GM10847 (cell line): ENCODE measurements around the gene RAB22A.

Source experiments
- POLR2A ChIP-seq: IDR thresholded peaks from 2 replicates; pipeline ENCODE4 v1.6.1; 2011; ENCODE audit not compliant: insufficient read length; ENCODE audit errors: extremely low read depth

RAB22A gene

DNA sequence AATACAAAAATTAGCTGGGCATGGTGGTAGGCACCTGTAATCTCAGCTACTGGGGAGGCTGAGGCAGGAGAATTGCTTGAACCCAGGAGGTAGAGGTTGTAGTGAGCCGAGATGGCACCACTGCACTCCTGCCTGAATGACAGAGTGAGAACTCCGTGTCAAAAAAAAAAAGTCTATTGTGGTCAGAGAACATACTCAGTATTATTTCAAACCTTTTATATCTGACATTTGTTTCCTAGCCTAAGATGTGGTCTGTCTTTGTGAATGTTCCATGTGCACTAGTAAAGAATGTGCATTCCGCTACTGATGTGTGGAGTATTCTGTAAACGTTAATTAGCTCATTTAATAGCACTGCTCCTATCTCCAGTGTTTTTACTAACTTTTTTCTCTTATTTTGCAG lies 11.7 kb downstream of the RAB22A start:
- TF ChIP-seq POLR2A, result no peak

DNA sequence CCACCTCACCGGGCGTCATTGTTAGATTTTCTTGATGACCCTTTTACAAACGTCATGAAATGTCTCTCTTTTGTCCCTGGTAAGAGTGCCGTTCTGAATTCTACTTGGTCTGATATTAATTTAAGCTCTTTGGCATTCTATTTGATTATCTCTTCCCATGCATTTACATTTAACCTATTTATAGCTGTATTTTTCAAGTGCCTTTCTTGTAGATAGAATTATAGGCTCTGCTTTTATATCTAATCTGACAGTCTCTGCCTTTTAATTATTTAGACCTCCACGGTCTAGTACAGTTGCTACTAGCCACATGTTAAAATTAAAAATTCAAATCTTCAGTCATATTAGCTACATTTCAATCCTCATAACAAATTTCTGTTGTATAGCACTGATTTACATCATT lies 12.6 kb downstream of the RAB22A start:
- no peak for TF ChIP-seq POLR2A

DNA sequence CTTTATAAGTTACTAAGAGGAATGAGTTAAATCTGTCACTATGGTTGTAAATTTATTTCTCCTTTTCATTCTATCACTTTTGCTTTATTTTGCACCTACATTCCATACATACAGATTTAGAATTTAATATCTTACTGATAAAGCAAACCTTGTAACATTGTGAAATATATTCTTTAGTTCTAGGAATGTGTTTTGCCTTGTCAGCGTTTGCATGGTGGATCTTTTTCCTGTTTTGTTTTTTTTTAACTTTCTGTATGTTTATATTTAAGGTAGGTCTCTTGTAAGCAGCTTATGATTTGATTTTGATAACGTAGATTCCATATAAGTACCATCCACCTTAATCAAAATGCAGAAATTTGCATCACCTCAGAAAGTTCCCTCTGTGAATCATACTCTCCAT lies 16.4 kb downstream of the RAB22A start:
- no peak for TF ChIP-seq POLR2A

DNA sequence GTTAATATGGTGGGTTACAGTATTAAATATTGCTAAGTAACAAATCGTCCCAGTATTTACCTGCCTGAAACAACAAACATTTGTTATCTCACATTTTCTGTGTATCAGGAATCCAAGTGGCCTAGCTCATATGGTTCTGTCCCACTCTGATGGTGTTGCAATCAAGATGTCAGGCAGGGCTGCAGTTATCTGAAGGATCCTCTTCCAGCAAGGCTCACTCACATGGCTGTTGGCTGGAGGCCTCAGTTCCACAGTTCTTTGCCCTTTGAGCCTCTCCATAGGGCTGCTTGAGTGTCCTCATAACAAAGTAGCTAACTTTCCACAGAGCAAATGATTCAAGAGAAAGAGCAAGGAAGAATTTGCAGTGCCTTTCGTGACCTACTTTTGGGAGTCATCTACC lies 17.7 kb downstream of the RAB22A start:
- no peak for TF ChIP-seq POLR2A

DNA sequence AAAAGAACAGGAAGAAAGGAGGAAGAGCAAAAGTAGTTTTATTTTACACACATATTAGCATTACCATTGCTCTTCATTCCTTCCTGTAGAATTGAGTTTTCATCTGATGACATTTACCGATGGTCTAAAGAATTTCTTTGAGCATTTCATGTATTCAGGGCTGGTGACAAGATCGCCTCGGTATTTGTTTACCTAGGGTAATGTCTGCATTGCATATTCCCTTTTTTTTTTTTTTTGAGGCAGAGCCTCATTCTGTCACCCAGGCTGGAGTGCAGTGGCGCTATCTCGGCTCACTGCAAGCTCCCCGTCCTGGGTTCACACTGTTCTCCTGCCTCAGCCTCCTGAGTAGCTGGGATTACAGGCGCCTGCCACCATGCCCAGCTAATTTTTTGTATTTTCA lies 19.3 kb downstream of the RAB22A start:
- no peak for TF ChIP-seq POLR2A

DNA sequence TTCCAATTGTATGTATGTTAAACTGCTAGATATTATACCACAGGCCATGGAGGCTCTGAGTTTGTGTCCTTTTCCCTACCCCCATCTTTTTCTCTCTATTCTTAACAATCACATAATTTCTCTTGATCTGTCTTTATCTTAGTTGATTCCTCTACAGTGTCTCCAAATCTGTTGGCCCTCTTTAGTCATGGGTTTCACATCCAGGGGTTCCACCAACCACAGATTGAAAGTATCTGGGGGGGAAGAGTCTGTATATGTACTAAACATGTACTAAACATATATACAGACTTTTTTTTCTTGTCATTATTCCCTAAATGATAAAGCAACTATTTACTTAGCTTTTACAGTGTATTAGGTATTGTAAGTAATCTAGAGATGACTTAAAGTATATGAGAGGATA lies 20.2 kb downstream of the RAB22A start:
- TF ChIP-seq POLR2A, result no peak

DNA sequence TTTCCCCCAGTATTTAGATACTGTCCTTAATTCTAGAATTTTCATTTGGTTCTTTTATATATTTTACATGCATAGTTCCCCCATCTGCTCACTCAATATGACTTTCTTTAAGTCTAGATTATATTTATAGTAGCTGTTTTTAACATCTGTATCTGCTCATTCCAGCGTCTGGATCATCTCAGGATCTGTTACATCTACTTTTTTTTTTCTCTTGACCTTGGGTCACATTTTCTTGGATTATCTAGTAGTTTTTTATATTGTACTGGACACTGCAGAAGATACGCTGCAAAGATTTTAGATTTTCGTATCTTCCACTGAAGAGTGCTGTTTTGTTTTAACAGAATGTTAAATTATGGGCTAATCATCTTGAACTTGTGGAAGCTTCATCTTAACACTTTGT lies 20.7 kb downstream of the RAB22A start:
- no peak for TF ChIP-seq POLR2A

DNA sequence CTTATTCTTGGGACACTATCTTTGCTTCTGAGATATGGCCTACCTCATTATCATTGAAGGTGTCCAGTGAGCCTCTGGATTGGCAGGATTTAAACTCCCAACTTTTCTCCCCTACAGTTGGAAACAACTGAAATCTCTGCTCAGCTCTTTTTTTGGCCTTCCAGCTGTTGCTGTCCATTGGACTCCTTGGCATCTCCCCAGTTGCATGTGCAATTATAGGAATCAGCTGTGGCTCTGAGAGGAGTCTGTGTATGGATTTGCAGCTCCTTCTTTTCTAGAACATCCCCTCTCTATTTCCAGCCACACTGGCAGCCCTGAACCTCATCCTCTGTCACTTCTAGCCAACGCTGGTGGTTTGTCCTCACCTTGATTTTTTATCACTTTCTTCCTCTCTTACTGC lies 21.2 kb downstream of the RAB22A start:
- no peak for TF ChIP-seq POLR2A

DNA sequence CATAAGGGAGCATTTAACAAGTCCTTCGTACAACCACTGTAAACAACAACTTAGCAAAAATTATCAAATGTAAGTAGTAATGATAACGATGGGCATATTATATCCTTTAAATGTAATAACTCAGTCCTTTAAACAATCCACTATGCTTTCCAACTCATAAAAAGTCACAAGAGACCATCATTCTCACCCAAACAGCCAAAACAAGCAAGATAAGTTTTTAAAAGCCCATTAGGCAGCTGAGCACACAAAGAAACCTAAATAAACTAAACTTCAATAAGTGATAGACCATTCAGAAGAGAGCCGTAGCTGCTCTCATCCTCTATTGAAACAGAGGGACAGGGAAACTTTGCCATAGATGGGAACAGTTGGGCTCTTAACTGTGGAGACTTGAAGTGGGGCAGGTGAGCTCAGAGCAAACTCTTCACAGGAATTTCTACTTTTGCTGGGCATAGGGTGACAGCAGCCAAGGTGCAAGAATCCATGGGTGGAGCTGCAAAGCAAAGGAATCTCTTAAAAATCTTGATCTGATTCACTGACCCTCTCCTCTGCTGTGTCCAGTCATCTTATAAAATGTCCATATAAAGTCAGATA lies 22.5 kb downstream of the RAB22A start:
- TF ChIP-seq POLR2A, result no peak

DNA sequence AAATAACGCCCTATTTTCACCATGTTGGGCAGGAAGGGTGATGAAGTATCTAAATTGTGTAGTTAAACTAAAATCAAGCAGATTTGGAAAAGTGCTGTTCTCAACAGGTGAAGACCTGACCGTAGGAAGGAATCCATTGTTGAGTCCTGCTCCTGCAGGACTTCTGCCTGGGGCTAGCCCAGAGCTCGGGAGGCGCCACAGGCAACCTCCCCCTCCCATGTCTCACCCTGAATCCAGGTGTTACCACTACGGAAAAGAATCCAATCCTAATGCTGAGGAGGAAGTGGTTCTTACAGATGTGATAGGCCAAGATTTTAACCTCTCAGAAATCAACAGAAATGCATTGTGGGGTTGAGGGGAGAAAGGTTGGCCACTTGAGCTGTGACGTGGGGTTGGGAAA lies 30.2 kb downstream of the RAB22A start:
- no peak for TF ChIP-seq POLR2A

DNA sequence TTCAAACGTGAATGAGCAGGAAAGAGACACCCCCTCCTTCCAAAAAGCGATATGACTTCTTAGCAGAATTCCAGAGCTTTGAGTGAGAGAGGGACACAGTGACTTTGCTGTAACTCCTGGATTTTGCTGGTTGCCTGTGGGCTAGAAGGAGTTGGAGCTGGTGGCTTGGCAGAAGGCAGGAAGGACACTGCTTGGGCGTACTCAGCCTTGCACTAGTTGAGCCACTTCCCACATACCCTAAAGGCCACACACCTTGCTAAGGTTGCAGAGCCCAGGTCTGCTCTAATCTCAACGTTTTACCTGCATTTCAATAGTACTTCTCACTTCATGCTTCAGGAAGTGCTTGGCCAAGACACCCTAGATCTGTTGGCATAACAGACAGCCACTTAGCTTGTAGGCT lies 30.6 kb downstream of the RAB22A start:
- TF ChIP-seq POLR2A, result no peak

DNA sequence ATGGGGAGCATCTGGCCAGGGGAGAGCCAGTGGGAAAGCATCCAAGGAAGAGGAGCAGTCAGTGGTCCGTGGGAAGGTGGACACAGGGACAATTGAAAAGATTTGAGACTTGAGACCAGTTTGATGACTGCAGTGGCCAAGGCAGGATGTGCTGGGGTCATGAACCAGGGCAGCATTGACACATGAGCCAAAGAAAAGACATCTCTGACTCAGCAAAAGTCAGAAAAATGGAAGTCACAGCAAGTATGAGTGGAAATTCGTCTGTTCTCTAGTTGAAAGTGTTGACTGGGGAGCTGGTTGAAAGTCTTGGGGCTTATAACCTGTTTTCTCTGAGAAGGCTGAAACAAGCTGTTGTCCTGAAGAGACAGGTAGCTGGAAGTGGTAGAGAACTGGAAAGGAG lies 31.3 kb downstream of the RAB22A start:
- TF ChIP-seq POLR2A, result no peak

DNA sequence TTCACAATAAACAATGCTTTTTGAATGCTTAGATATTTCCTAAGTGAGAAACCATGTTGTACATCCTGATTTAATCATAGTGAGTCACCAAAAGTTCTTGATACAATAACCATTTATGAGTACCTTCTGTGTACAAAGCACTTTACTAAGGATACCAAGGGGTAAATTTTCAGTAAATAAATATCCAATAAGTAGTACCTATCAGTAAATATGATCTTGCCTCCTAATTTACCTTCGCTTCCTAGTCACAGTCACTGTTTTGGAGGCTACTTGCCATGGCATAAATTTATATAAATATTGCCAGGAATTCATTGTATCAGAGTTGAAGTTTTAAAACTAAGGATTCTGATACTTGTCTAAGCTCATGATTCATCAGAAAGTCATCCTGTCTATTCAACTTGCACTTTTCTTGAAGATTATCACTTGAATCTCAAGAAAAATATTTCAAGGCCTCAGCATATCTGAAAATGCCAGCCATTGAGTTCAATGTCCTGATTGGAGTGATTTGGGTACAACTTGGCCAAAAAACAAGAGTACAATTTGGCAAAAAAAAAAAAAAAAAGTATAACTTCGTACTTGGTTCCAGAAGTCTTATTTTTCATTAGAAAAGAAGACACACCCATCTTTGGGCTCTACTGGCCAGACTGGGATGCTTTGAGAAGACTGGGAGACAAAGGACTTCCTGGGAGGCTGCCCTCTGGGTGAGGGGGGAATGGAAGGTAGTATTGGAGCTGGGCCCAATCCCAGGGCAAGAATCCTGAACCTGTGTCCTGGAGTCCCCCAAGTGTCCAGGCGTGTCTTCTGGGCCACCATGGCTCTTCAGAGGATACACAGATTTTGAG lies 32.8 kb downstream of the RAB22A start:
- no peak for TF ChIP-seq POLR2A

DNA sequence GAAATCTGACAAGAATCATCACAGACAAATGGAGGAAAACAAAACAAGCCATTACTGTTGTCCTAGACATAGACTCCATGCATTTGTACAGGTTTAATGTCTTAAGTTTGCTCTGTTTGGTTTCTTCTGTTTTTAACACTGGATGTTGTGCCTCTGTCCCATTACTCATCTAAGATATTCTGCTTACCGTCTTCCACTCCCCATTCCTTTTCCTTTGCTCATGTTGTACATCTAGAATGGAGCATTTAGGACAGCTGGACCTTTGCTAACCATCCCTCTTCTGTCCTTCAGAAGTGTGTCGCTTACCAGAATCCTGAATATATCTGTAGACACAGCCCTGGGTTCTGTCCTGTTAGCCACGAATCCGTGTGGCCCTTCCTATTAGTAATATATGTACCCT lies 35.2 kb downstream of the RAB22A start:
- no peak for TF ChIP-seq POLR2A

DNA sequence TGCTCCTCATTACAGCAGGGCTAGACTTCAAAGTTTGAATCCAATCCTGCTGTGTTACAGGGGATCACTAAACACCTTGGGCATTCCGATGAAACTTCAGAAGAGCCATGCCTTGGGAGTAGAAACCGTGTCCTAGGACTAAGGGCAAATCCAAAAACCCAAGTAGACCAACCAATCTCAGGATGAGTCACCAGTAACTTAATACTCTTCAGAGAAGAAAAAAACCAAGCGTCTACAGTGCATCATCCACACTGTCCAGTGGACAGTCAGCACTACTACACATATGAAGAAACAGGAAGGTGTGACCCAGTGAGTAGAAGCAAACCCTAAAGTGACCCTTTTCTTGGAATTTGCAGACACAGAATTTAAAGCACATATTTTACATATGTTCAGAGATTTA lies 40.1 kb downstream of the RAB22A start:
- no peak for TF ChIP-seq POLR2A

DNA sequence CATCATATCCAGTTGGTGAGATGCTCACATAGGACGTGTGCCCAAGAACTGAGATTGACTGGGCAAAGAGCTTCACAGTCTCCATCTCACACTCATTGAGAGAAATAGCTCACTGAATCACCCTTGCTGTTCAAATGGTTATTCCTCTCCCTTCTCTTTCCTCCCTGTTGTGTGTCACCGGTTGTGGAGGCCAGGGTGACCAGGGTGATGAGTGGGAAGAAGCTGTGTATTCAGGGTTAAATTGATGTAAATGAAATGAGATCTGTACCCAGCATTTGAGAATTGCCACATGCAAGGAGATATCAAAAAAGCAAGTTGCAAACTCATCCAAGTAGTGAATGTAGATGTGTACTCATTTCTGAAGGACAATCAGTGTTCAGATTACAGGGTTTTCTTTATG lies 43.0 kb downstream of the RAB22A start:
- no peak for TF ChIP-seq POLR2A

DNA sequence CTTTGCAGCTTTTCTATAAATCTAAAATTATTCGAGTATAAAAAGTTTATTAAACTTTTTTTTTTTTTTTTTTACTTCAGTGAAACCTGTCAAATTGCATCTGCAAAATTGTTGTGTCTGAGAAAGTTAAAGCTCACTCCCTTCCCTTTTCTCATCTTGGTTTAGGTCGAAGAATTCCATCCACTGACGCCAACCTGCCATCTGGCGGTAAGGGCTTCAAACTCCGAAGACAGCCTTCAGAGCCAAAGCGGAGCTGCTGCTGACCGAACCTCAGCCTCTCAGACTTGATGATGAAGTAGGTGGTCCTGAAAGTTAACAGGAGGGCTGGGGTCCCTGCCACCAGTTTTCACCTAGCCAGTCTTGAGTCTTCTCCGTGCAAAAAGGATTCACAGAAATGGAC lies 49.9 kb downstream of the RAB22A start:
- TF ChIP-seq POLR2A, result no peak
